Measurements from ENCODE around the gene CCRL2. TPM values are rescaled to one million over a fixed set of nuclear protein-coding genes. Genes with fewer than 3 reads are reported as not detected.

CCRL2 gene
- total and polyA plus RNA-seq, 2 of the 4 experiments (the other 2 are of a cell fraction) = 0.29 to 0.36 TPM

- dilution Hi-C loops (cut with HindIII; ENCODE audit: low sequenced_read_pairs, unreplicated experiment) = no loop called here
These were observed 1.6 kb upstream of the CCRL2 start for GRCh38 chr3:46405301-46406019.

More at GRCh38 chr3:46405301-46406019, 1.6 kb upstream of the CCRL2 start:
- Histone ChIP-seq H4K8ac (ENCODE audit: low read depth in 2 of 2, low read length in 2 of 2) (peak overlapping the region; percentile 58 to 59; a peak in 2 of 4 replicates), H4K20me1 (ENCODE audit: insufficient read depth, low read length) (no peaks in the 10 kb centered on the region), H4K5ac (ENCODE audit: low read depth, low read length) (peak overlapping the region; percentile 57; the same call in 1 of the 2 replicates), H3K9me3 (ENCODE audit: control insufficient read depth, insufficient read depth, low read length) (no peaks in the 10 kb centered on the region), H2AFZ (replicated peaks; ENCODE audit: low read length, poor library complexity) (peak overlapping the region; percentile 75), H3K4me3 (ENCODE audit: insufficient read depth, low read depth, low read length) (no peak overlapping the region), H3K36me3 (ENCODE audit: control insufficient read depth, insufficient read depth, low read length) (no peaks in the 10 kb centered on the region), H3K56ac (ENCODE audit: extremely low read depth, insufficient read depth, low read length) (no peak overlapping the region), H3K4ac (ENCODE audit: low read depth, low read length) (peak overlapping the region; percentile 30; the same call in 1 of the 2 replicates), H3K27ac (ENCODE audit: insufficient read depth, low read length) (no peak overlapping the region), H3K4me1 (ENCODE audit: control insufficient read depth, insufficient read depth, low read length) (peaks cover 20% of the 10 kb centered on the region), H3K23ac (ENCODE audit: low read depth, low read length) (no peak overlapping the region), H3K4me2 (ENCODE audit: low read depth, low read length) (peak overlapping the region; percentile 27; the same call in 1 of the 2 replicates), H3K79me1 (ENCODE audit: low read depth in 1 of 2, low read length in 2 of 2) (peaks cover 0 to 4% of the 10 kb centered on the region in 2 experiments; a peak in 1 of 4 replicates), H2BK15ac (ENCODE audit: low read depth, low read length) (peak overlapping the region; percentile 2; the same call in 2 of the 3 replicates), H3K9me1 (ENCODE audit: insufficient read depth, low read length) (peaks cover 8% of the 10 kb centered on the region), H2AK9ac (replicated peaks; ENCODE audit: low read depth, low read length, poor library complexity) (no peak overlapping the region), H2BK5ac (ENCODE audit: low read depth, low read length, poor library complexity, severe bottlenecking) (no peak overlapping the region), H3K27me3 (ENCODE audit: control insufficient read depth, insufficient read depth, low read length) (no peaks in the 10 kb centered on the region; the same call in 1 of the 2 replicates), H3K18ac (ENCODE audit: low read depth, low read length) (peak overlapping the region; percentile 16), H3K9ac (ENCODE audit: low read depth, low read length) (no peak overlapping the region), H4K91ac (ENCODE audit: insufficient read depth, low read depth, low read length) (peak overlapping the region; percentile 70), H2BK120ac (ENCODE audit: low read depth, low read length) (peak overlapping the region; percentile 65), H3K14ac (replicated peaks; ENCODE audit: low read depth, low read length) (peak overlapping the region; percentile 22; the same call in 1 of the 2 replicates), H2BK20ac (ENCODE audit: low read depth, low read length) (0 out of 2 replicates have a peak overlapping the region, but pooled peaks have one; percentile 32), H2AK5ac (ENCODE audit: low read depth, low read length) (no peak overlapping the region)
- no TSS peak for BruUV-seq (replicated peaks)
- intact Hi-C loops (cut with micrococcal nuclease) = no loop called here
- POLR2A ChIA-PET (ENCODE audit: unreplicated experiment) = no interaction called here
- in situ Hi-C loops (cut with MboI; ENCODE audit: low sequenced_read_pairs) = no loop called here
- TF ChIP-seq CTCF (conservative IDR thresholded peaks at IDR 0.05; ENCODE audit: low read depth, low read length) (no peak), SMC3 (IDR thresholded peaks at IDR 0.05; ENCODE audit: low read depth, low read length) (no peak), MAFK (IDR thresholded peaks at IDR 0.05; ENCODE audit: low read depth, low read length) (no peak), RAD21 (IDR thresholded peaks at IDR 0.05; ENCODE audit: low read length) (no peak), CEBPB (IDR thresholded peaks at IDR 0.05; ENCODE audit: low read depth, low read length) (no peak), MXI1 (IDR thresholded peaks at IDR 0.05; ENCODE audit: borderline replicate concordance, low read depth, low read length) (no peak)
- 0 out of 2 replicates have a peak, but pooled peaks have one; percentile 7 for ATAC-seq (ENCODE audit: low read depth)
- peak; percentile 12 for DNase-seq
- CTCF ChIA-PET = interaction anchor here (0.7 kb wide), 1 partner anchor 325 kb away, joined by 3 read pairs; no protein-coding TSS in a partner anchor
- no CpG with 5 or more reads among the region's 11 CpGs for WGBS, 2 experiments (ENCODE audit: extremely low coverage in 2 of 2, insufficient read length in 1 of 2)
